ENCODE data around the gene NRCAM.

DNA sequence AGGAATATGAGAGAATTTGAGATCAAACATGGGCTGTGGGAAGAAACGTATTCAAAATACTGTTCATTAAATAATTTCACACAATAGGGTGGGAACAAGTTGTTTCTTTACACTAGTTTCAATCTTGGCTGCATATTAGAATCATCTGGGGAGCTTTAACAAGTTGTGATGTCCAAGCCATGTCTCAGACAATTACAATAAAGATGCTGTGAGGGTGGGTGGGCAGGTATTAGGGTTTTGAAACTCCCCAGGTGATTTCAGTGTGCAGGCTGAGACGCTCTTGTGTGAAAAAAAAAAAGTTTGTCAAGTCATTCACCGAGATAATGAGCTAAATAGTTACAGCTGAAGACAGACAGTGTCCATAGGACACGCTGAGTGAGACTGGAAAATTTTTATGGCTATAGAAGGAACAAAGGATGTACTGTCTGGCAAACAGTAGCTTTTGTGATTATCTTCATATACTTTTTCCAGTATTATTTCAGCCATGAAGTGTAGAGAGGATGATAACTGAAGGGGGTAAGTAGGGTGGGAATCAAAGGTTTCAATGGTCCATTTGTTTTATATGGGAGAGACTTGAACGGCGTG is 313.5 kb downstream of the NRCAM start:
- TF ChIP-seq POLR2A (IDR thresholded peaks at IDR 0.05): no peak
- TF ChIP-seq, protein P1, sequence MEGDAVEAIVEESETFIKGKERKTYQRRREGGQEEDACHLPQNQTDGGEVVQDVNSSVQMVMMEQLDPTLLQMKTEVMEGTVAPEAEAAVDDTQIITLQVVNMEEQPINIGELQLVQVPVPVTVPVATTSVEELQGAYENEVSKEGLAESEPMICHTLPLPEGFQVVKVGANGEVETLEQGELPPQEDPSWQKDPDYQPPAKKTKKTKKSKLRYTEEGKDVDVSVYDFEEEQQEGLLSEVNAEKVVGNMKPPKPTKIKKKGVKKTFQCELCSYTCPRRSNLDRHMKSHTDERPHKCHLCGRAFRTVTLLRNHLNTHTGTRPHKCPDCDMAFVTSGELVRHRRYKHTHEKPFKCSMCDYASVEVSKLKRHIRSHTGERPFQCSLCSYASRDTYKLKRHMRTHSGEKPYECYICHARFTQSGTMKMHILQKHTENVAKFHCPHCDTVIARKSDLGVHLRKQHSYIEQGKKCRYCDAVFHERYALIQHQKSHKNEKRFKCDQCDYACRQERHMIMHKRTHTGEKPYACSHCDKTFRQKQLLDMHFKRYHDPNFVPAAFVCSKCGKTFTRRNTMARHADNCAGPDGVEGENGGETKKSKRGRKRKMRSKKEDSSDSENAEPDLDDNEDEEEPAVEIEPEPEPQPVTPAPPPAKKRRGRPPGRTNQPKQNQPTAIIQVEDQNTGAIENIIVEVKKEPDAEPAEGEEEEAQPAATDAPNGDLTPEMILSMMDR (IDR thresholded peaks at IDR 0.05): no peak

Data from lower leg skin (tissue), 3 donors.